NAMALWA (cell line): ENCODE results near the gene ADAMTS8.

Experiments
- DNase-seq: peaks from one replicate; pipeline ENCODE4 v3.0.0-alpha.2; 2015; ENCODE audit warnings: low spot score

The ADAMTS8 gene

DNA sequence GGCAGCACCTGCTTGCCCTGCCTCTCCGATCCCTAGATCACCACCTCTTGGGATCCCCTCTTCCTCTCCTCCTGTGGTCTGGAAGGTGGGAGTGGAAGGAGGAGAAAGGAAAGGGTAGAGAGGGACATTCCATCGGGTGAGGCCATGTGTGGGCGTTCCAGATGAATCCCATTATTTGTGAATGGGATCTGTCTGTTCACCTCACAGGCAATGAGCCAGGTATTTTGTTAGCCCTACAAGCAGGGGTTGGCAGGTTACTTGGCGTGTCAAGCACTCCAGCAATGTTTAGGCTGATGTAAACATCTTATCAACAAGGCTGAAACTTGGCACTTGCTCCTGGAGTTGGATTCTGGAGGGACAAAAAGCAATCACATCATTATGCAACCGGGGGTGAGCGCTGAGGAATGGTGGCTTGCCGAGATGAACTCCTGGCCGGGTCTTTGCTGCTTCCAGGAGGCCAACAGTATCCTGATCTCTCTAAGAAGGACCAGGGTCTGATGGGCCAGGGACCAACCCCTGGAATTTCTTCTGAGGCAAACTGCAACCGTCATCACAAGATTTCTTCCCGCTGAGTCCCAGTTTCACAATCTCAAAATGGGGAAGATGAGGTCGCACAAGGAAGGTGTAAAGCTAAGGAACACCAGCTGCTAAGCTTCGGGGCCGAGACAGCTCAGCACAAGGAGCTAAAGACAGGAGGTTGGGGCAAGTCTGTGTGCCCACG lies 7.8 kb downstream of the ADAMTS8 start:
- DNase-seq: no peak

DNA sequence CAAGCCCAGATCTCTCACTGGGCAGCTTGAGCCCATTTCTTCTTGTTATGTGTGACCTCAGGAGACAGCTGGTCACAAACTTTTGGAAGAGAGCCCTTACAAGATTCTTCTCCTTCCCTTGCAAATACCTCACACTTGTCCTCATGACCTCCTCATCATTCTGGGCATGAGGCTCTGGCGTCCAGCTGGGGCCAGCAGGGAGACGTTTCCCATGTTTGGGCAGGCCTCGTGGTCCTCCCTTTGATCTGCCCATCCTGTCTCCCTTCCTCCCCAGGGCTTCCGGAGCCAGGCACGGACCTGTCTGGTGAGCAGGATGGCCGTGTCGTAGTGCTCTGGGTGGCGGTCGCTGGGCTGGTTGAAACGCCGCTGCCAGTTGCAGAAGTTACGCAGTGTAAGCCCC lies 9.7 kb downstream of the ADAMTS8 start:
- no peak for DNase-seq

DNA sequence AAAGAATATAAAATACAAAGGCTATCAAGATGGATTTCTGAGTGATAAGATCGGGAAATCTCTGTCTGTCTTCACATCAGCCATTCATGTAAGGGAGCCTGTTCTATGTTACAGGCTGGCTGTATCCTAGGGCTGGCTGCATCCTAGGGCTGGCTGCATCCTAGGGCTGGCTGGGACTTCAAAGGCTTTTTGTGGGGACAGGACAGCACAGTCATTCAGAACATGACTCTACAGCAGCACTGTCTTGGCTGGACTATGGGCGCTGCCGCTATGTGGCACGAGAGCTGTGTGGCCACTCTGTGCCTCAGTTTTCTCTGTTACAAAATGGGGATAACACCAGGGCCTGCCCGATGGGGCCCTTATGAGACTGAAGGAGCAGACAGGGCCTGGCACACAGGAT lies 10.2 kb downstream of the ADAMTS8 start:
- no peak for DNase-seq

DNA sequence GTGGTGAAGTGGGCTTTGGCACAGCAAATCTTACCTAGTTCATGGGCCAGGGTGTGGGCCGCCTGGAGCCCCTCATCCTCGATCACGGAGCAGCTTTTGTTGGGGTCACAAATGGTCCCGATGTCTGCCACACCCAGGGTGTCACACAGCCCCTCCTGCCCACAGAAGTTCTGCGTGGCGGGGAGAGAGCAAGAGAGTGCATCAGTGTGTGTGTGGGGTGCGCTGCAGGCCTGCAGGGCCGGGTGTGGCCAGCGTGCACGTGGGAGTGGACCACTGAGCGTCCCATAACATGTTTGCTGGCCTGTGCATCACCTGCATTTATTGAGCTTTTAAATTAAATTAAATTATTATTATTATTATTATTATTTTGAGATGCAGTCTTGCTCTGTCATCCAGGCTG lies 11.5 kb downstream of the ADAMTS8 start:
- no peak for DNase-seq

DNA sequence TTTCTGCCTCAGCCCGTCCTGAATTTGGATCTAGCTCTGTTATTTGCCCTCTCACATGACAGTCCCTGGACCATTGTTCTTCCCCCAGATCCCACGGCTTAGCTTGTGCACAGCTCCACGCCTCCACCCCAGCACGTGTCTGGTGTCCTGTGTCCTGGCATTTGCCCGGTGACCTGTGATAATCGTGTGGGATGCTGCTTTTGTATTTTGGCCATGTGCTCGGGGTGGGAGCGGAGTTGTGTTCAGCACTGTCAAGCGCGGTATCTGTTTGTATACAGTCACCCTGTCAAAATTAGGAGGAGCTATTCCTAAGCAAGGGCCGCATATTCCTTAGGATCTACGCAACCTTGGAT lies 11.9 kb downstream of the ADAMTS8 start:
- DNase-seq: no peak

DNA sequence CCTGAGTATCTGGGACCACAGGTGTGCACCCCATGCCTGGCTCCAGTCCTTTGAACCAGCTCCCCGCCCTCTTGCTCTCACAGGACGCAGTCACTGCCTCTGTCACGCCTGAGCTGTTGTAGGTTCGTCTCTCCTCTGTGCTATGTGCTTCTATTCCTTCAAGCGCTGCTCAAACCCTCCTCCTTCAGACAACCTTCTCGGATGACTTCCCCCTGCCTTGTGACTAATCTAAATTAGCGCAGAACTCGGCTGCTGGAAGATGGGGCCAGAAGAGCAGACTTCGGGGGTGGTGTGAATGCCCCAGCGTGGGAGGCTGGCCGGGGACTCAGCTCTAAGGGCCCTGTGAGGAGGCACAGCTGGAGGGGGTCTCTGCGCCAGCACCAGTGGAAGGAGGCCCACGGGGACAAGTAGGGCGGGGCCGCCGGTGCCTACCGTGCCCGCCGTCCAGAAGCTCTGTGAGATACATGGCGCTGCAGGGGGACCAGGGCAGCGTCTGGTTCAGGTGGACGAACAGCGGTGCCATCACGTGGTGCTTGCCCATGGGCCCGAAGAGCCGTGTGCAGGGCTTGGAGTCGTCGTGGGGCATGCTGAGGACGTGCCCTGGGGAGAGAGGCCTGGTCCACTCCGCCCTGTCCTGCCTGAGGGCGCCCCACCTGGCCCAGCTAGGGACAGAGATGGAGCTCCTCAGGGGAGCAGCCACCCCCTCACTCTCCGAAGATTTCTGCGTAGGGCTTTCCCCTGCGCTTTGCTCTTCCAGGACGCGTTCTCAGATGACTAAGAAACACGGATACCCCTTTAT lies 12.5 kb downstream of the ADAMTS8 start:
- no peak for DNase-seq

DNA sequence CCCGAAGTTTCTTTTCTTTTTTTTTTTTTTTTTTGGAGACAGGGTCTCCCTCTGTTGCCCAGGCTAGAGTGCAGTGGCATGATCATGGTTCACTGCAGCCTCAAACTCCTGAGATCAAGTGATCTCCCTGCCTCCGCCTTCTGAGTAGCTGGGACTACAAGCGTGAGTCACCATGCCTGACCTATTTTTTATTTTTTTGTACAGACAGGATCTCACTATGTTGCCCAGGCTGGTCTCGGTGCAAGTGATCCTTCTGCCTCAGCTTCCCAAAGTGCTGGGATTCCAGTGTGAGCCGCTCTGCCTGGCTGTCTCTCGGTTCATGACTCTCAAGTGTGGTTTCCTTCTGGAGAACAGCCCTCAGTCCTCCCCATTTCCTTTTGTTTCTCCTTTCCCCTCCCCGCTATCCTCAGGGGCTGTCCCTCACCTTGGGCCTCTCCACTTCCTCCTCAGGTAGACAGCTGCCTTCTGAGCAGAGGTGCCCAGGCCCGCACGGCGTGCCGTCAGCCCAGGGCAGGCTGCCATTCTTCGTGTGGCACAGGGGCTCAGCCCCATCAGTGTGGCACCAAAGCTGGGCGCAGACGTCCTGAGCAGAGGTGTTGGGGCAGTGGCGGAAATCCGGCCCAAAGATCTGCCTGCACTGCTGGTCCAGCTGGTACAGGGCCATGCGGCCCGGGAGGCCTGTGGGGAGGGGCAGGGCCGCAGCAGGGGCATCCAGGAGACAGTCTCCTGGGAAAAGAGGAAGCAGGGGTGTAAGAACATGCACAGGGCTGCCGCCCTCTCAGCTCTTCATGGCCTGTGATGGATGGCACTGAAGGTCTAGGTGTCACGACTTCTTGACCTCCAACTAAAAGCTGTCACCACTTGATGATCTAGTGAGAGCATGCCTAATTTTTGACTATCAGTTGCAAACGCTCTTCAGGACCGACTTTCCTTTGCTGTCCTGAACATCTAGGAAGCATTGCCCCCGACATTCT lies 14.0 kb downstream of the ADAMTS8 start:
- no peak for DNase-seq

DNA sequence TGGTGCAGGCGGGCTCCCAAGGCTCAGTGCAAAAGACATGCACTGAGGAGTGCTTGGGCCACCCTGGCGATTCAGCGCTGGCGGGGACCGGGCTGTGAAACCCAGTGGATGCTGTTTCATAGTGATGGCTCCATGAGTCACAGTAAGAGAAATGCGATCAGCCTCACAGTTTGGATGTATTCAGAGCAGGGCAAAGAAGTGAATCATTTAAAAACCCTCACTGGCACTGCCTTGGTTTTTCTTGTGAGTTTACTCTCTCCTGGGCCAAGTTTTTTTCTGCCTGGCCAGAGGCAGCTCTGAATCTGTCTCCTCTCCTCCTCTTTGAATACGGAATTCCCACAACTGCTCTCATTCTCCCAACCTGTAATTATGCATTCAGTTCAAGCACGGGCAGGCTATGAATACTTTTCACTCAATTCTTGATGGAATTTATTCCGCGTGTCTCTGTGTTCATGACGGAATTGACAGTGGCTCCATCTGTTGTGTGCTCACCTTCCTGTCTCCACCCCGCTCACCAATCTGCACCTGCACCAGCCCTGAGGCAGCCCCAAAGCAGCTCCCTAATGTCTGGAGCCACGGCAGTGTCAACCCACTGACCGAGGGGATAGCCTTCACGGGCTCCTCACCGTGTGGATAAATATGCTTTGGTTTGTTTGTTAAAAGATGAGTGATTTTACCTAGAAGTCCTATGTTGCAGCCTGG lies 14.9 kb downstream of the ADAMTS8 start:
- no peak for DNase-seq

DNA sequence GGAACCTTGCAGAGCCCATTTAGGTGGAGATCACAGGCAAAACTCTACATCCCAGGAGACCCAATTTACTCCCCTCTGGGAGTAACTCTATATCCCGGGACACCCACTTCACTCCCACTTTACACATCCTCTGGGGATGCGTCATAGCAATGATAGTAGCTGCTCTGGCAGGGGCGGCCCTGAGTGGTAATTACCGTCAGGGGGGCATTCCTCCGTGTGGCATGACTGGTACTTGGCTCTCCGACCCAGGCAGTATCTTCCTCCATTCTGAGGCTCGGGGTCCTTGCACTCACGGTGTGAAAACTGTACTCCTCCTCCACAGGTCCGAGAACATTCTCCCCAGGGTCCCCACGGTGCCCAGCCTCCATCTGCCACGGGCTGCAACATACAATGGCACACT lies 17.2 kb downstream of the ADAMTS8 start:
- DNase-seq: no peak

DNA sequence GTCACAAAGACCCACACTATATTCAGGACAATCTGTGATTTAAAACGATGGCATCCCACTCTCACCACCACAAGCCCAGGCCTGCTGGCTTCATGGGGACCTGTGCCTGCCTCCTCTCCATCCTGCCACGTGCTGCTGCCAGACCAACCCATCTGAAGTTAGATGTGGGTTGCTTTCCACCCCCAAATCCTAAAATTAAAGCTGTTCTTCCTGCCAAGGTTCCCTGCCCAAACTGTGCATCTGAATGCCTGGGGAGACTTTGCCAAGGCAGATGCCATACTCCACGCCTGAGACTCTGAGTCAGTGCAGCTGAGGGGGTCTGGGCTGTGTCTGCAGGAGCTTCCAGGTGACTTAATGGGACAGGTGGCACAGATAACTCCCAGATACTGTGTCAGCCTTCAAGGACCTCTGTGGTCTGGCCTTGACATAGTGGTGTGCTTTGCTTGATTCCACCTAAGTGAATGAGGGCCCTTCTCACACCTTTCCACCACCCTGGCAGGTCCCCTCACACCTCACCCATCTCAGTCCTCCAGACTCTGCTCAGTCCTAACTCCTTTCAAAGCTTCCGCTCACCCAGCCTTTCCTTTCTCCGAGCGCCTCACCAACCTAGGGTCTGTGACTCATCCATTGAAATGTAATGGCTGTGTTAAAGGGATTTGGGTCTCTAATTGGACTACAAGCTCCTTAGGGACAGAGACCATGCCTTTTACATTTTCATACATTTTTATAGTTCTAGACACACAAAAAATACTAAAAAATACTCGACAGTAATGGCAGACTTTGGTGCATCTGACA lies 18.6 kb downstream of the ADAMTS8 start:
- DNase-seq: no peak

DNA sequence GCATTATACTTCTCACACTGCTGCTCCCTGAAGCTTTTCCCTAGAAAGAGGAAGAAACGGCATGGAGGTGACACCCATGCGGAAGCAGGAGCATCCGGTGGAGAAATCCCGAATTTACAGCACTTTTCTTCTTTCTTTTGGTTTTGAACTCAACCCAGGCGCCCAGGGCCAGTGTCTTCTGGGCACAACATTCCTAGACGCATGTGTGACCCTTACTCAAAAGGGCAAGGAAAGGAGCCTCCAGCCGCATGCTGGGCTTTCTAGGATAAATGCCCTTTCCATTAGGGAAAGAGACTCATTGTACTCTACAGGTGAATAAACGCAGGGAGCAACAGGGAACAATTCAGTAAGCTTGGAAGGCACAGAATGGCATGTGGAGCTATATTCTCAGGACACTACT lies 19.5 kb downstream of the ADAMTS8 start:
- no peak for DNase-seq

DNA sequence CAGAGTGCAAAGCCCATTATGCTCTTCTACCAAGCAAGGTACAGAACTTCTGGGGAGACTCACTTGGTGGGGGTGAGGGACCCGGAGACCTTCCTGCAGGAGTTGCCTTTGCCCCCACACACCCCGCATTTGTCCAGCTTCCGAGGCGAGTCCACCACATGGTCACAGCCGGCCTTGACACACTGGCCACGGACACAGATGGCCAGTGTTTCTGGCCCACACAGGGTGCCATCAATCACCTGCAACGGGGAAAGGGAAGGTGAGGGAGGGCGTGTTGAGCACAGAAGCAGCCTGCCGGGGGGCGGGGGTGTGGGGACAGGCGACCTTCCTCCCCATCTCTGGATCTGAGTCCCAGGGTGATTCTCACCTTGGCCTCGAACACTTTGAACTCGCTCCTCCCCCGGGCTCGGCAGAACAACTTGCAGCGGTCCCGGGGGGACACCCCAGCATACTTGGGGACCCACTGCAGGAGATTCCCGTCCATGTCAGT lies 20.0 kb downstream of the ADAMTS8 start:
- DNase-seq: no peak

DNA sequence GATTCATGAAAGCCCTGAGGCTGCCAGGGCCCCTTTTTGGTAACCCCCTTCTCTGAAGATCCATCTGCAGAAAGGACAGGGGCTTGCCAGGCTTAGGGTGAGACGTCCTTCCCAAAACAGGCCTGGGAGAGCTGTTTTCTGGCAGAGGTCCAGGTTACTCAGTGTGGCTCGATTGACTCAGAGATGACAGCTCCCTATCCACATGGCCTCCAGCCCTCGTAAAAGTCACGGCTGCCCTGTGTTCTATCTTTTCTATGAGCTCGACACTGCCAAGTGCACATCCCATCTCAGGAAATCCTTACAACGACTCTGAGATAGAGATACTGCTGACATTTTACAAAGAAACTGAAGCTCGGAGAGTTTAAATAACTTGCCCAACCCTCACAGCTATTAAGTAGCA lies 20.4 kb downstream of the ADAMTS8 start:
- no peak for DNase-seq

DNA sequence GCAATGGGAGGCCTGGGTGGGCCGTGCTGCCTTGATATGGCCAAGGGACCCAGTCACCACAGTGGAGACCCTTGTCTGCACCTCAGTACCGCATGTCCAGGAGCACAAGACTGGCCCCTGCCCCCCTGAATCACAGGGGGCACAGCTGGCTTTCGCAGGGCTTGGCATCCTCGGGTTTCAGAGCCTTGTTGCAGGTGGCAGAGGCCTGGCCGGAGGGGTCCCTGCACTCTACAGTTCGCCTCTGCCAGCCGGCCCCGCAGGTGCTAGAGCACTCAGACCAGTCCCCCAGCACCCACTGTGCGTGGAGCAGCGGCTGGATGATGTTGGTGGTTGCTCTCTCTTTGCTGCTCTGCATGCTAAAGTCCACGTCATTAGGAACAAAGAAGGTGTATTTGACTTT lies 23.0 kb downstream of the ADAMTS8 start:
- no peak for DNase-seq

DNA sequence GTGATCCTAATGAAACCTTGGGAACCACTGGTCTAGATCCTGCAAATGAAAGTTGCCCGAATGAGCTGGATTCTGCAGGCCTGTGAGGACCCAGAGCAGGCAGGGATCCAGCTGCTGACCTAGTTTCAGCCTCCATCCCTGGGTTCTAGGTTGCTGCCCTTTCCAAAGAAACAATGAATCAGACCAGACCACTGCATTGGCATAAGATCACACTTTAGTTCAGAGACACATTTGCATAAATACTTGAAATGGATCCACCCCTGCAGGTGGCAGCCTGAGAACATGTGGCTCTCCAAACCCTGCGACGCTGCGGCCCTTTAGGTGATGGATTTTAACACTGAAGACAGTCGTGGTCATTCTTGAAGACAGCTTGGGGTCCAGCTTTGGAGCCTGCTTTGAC lies 23.7 kb downstream of the ADAMTS8 start:
- DNase-seq: peak; percentile 26

DNA sequence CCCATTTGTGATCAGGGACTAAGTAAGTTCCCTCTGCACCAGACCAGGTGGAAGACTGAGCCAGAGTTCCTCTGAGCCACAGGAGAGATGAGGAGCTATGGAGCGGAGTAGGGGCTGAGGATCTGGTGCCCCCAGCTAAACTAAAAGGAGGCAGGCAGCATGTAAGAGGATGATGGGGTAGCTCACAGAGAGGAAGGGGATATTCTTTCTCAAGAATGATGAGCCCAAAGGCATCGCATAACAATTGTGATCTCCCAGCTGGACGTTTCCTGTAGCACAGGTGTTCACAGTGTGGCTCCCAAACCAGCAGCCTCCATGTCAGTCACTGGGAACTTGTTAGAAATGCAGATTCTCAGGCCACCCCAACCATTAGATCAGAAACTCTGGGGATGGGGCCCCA lies 24.4 kb downstream of the ADAMTS8 start:
- DNase-seq: no peak

DNA sequence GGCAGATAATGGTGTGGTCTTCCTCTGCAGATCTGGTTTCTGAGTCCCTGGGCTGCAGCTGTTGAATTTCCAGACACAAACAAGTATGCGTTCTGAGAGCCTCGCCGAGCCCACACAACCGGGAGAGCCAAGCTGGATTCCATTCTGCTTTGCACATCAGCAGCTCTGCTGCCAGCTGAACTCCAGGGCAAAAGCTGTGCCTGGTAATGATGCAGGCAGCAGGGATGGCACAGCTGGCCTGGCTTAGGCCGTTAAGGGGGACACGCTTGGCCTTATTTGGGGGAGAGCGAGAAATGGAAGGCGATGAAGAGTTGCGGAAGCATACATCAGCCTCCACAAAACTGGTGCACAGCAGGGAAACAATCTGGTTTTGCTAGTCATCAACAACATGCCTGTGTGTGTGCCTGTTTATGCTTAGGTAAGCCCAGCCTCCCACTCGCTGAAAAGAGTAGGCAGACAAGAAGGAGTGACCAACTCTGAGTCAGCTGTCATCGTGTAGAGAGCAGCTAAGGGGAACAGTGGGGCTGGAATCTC lies 25.1 kb downstream of the ADAMTS8 start:
- DNase-seq: no peak

DNA sequence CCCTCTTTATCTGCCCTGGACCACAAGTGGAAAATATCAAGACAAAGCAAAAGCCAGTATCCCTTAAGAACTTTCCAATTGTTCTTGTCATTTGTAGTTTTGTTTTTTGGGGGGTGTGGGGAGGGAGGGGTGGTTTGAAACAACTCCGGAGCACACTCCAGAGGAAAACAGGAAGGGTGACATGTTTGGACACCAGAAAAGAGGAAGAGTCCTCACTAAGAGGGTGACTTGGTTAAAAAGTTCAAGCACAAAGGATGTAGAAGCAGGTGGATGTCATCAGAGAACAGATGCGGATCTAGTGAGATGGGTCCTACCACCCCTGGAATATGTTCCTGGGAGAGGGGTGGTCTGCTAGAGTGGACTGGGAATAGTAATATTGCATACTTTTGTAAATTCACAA lies 25.8 kb downstream of the ADAMTS8 start:
- DNase-seq: no peak

DNA sequence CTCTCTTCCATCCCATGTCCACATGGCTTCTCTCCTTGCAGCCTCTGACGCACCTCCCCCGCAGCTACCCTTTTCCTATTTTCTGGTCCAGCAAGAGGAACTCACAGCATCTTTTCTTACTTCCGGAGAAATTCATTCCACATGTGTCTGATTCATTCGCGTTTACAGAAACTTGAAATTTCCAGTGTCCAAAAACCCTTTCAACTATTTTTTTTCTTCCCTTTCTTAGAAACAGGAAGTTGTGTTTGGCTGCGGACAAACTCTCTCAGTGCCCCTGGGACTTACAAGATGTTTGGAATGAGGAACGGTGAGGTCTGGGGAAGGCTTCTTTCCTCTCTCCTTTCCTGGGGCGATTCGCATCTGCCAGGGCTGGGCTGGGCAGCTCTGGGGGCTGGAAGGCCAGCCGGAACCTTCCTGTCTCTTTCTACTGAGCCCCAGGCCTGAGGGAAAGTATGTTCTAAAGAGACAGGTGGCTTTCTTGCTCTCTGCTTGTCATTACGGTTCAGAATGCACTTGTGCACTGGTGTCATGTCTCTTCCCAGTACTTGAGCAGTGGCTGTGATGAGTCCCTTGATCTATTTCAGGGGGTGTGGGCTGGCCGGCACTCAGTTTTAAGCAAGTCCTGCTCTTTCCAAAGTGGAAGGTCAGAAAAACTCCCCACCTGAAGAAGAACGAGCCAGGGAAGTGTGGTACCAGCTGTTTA lies 27.5 kb downstream of the ADAMTS8 start:
- DNase-seq: no peak

DNA sequence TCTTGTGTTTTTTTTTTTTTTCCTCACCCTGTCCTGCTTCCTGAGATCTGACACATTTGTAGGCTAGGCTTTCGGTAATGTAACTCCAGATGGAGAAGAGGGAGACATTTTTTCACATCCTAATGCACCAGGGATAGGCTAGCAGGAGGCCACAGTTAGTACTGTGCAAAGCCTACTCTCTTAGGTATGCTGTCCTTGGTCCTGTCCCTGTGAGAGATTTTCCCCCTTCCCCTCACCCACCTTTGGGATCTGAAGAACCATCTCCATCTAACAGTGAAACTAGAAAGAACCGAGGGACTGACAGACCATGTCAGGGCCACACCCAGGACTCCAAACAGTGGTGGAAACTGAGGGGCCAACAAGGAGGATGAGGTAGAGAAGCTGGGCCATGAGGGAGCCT lies 29.2 kb downstream of the ADAMTS8 start:
- DNase-seq: no peak
